SKM-1 treated with dmso at 0.1 percent for 144 hours (cell line): Measurements from ENCODE around the gene TRAPPC8.
"Not testable (repeated sequence)": the region's sequence is repeated elsewhere in the genome, so short reads cannot be mapped to it uniquely, and the experiment has no call there.

Experiments used
- DNase-seq: peaks from one replicate; lab custom pipeline; 2025; ENCODE audit not compliant: unreplicated experiment; lab: John Stamatoyannopoulos, UW

Gene TRAPPC8

DNA sequence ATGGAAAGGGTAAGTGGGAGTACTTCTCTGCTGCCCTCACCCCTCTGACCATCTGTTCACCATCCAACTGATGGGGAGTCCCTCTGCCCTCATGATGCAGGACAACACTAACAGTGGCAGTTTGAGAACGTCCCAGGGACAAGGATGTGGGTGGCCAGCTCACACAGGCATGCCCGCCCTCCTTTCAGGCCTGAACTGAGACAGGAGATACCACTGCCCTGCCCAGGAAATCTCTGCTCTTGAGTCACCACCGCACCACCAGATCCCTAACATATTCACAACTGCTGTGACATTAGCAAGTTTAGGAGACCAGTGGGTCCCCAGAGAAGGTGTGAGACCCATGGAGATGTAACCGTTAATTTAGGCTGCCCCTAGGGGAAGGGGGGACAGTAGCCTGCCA, 66.2 kb downstream of the TRAPPC8 start:
- DNase-seq = no peak

DNA sequence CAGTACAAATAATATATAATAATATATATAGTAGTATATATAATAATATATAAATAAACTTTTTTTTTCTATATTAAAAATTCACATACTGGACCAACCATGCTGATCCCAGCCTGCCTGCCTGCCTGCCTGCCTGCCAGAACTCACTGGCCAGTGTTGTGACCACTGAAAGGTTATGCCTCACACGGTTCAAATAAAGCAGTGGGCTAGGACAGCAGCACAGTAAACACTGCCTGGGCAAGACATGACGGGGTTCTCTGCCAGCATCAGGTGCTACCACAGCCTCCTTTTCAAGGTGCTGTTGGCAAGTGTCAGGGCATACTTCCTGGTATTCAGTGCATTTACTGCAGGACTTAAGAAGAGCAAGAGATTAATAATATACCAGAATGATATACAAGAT, 67.6 kb downstream of the TRAPPC8 start:
- DNase-seq = no peak

DNA sequence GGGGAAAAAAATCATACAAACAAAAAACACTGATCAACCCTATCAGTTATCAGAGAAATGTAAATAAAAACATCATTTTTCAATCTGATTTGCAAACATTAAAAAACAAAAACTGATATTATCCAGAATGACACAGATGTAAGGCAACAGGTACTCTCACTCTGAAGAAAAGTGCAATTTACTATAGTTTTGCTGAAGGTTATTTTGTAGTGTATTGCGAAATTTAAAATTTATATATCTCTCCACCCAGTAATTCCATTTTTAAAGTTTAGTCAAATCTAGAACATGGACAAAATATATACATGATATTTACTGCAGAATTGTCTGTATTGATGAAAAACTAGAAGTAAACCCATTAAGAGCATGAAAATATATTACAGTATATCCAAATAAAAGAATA, 79.8 kb downstream of the TRAPPC8 start:
- DNase-seq = no peak

DNA sequence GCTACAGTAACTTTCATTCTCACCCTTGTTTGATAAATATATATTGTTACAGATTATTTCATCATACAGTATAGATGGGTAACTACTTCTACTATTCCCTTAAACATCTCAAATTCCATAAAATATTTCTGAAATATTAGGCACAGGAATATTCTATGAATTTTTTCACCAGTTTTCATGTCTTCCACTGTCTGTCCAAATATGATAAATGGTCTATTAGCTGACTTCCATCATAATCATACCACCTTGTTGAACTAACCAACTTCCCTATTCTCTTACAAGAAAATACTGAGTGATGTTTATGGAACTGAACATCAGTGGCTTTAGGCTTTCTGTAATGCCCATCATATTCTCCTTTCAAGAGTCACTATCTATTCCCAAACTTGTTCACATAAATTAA, 82.4 kb downstream of the TRAPPC8 start:
- DNase-seq = no peak

DNA sequence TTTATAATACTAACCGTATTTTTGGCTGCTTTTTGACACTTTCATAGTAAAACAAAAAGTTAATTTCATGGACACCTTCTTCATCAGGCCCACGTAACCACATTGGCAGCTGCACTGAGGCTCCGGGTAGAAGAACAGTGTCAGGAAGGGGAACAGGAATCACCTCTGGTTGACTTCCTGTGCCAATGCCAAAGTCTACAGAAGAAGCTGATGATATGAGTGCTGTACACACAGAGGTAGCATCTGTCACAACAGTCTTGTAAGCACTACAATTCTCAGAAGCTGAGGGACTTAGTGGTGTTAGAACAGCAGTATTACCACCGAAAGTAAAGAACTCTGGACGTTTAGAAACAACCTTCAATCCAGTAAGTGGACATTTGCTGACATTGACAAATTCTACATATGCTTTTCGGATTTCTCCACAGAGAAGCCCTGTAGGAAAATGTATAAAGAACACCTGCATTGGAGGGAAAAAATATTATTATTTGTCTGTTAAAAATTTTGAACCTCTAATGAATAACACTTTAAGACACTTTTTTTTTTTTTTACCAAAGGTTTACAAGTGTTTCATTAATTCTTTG, 85.3 kb downstream of the TRAPPC8 start:
- DNase-seq = no peak

DNA sequence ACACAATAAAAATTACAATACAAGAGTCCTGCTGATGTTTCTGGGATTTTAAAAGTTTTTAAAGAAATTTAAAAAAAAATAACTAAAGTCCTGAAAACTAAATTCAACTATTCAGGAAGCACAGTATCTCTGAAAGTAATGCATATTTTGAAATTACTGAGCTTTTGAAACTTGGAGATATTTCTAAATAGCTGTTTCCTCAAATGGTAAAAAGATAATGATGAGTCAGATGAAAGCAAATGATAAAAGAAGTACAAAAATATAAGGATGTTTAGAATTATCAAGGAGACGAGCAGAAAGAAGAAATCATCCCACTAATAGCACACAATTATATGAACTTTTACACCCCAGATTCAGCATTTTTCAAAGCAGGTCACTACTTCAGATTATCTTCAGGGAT, 92.1 kb downstream of the TRAPPC8 start:
- no peak for DNase-seq

DNA sequence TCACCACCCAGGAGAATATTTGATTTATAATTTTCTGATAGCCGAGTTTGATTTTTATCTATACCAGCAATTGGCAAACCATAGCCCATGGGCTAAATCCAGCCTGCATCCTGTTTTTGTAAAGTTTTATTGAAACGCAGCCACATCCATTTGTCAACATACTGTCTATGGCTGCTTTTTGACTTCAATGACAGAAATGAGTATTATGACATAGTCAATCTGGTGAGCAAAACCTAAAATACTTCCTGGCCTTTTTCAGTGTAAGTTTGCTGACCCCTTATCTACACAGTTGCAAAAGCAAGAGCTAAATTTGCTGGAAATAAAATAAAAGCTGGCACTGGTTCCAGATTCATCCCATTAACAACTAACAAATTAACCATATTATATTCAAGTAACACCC, 102.4 kb downstream of the TRAPPC8 start:
- DNase-seq = no peak

DNA sequence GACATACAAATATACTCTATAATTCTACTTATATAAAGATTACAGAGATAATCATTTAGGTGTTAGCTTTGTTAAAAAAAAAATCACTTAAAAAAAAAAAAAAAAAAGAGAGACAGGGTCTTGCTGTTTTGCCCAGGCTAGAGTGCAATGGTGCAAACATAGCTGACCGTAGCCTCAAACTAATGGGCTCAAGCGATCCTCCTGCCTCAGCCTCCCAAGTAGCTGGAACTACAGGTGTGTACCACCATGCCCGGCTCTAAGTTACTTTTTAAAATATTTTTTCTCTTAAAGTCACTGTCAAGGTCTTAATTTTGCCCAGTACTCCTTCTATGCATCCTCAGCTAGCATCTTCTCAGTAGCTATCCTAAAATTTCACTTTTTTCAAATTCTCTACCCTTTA, 105.0 kb downstream of the TRAPPC8 start:
- no peak for DNase-seq

DNA sequence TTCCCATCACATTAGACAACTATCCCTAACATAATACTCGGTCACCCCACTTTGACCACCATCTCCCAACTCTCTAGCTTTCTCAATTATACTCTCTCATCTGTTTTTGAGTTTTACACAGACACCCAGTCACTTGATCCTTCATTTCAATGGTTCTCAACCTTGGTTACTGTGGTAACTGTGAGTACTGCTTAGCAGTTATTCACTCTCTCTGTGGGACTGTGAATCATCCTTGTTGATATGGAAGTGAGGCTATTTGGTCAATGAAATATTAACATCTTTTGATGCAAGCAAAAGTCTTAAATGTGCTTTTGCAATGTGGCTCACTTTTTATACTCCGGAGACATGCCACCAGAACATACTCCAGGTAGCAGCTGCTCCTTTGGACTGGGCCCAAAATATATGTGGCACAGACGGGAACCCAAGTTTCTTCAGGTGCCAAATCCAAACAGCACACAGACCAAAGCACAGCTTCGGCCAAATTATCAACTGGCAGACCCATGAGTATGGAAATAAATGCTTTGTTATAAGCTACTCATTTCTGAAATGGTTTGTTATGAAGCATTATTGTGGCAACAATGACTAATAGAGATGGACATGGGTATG, 107.3 kb downstream of the TRAPPC8 start:
- no peak for DNase-seq

DNA sequence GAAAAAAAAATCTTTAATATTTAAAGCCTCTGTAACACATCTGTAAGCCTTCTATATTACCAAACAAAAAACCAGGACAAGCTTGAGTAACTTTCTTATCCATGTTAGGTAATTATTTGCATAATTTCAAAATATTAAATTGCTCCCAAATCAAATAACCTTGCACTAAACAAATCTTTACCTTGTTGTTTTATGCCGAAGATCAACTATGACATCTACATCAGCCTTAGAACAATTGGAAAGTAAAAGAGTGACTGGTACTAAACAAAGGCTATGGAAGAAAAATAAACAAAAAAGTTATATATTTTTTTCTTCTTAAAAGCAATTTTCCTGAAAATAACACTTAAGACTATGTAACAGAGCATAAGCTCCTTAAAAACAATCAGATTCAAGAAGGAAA, 111.0 kb downstream of the TRAPPC8 start:
- DNase-seq = no peak

DNA sequence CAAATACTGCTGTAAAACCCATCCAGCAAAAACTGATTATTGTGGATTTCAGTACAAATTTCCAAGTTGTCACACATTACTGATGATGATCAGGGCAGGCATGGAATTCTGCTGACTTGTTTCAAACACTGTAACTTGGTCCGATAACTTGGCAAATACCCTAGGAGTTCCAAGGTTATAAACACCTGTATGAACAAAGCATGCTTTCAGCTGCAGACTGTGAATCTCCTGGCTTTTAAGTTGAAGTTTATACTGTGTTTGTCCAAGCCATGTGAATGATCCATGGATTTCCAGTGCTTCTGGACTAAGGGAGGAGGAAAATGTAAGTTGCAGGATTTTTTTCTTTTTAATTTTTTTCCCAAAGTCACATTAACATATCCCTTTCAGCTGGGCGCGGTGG, 112.2 kb downstream of the TRAPPC8 start:
- DNase-seq = no peak

DNA sequence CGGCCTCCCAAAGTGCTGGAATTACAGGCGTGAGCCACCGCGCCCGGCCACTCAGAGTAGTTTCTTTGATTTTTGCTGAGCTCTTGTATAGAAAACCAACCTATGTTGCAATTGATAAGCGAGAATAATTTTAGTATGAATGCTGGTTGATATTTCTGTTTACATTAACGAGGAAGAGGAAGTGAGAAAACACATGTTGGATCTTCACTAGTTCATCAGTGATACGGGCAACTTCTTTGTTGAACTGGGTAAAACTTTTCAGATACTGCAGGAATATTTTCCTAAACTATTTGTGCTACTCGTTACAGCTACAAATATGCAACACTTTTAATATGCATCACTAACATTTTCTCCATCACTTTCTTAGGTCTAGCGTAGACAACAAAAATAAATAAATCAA, 114.3 kb downstream of the TRAPPC8 start:
- no peak for DNase-seq

DNA sequence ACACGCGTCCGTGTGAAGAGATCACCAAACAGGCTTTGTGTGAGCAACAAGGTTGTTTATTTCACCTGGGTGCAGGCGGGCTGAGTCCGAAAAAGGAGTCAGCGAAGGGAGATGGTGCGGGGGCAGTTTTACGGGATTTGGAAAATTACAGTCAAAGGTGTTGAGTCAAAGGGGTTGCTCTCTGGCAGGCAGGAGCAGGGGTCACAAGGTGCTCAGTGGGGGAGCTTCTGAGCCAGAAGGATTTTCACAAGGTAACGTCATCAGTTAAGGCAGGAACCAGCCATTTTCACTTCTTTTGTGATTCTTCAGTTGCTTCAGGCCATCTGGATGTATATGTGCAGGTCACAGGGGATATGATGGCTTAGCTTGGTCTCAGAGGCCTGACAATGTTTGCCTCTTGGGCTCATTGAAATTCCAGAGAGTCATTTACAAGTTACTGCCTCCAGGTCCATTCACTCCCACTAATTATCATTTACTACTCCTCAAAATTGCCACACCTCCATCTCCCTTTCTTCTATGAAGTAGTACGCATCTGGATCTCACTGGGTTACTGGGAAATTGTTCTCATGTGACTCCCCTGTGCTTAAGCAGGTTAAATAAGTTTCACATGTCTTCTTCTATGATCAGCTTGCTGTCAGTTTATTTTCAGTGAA, 116.1 kb downstream of the TRAPPC8 start:
- not testable (repeated sequence) for DNase-seq

DNA sequence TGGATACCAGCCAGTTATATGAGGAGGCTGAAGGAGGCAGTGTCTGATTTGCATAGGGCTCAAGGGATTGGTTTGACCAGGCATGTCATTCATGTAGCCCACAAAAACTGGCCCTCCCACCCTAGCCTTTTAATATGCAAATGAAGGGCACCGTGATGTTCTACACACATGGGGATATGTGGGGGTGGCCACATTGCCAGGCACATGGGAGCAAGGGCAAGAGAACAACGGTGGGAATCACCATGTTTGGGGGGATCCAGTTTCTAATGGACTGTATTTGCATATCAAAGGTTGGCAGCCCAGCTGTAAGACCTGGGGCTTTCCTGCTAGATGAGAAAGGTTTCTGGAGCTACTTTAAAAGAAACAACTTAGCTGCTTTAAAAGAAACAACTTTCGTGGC, 117.2 kb downstream of the TRAPPC8 start:
- DNase-seq = no peak

DNA sequence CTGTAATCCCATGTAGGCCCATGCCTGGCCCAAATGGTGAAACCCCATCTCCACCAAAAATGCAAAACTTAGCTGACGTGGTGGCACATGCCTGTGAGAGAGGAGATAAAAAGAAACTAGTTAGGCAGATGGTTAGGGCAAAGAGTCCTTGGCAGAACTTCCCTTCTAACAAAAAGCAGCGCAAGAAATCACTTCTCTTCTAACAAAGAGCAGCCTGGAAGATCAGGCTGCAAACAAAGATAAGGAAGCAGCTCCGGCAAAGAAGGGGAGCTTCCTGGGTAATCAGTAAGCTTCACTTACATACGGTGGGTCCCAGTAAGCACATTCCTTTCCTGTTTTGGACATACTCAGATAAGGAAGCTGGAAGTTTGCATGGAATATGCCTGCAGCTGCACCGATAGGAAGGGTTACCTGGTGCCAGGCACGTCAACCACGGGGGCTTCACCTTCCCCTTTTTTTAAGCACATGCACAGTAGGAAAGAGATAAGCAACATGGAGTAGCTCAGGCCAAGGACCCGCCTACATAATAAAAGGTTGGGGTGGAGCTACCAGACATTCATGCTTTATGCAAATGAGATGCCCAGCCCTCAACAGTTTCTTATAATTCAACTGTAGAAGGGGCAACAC, 121.3 kb downstream of the TRAPPC8 start:
- DNase-seq = no peak

DNA sequence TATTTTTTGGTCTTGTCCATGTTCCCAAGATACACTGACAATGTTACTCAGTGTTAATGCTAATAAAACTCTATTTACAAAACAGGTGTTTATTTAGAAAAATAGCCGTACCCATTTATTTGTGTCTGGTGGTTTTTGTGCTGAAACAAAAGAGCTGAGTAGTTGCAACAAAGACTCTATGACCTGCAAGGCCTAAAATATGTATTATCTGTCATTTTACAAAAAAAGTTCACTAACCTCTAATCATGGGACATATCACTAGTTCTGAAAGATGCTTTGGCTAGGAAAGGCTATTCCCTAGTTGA, 123.1 kb downstream of the TRAPPC8 start:
- no peak for DNase-seq

DNA sequence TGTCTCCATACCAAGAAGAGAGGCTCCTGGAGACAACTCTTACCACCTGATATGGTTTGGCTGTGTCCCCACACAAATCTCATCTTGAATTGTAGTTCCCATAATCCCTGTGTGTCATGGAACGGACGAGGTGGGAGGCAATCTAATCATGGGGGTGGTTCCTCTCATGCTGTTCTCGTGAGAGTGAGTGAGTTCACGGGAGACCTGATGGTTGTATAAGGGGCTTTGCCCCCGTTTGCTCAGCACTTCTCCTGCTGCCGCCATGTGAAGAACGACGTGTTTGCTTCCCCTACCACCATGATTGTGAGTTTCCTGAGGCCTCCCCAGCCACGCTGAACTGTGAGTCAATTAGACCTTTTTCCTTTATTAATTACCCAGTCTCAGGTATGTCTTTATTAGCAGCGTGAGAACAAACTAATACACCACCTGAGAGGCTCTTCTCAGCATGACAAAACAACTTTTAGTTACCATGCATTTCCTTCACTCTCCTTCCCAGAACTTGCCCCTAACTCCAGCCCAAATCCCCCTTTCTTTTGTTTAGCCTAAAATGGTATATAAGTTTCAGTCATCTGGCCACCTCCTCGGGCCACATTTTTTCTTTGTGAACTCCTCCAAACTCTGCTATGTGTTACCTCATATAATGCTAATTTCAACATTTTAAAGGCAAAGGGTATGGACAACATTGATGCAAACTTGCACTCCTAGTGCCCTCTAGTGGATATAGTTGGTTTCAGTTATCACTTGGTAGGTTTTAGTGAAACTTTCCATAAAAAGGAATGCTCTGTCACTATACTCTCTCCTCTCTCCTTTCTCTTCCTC, 123.6 kb downstream of the TRAPPC8 start:
- peak; percentile 77 for DNase-seq

DNA sequence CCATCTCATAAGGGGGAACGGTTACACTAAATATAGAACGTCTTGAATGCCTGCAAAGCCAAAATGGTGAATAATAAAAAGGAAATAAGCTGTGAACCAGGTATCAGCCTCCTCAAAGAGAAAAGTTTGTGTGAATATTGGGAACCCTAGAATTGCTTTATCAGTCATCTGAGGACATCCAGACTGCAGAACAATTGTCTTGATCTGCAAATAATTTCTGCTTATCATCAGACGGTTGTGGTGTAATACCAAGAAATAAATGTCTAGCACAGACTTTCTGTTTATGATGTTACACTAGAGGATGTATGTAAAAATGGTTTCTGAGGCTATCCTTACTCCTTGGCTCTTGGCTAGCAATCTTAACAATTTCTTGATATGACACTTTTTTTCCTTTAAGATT, 128.8 kb downstream of the TRAPPC8 start:
- DNase-seq = no peak

DNA sequence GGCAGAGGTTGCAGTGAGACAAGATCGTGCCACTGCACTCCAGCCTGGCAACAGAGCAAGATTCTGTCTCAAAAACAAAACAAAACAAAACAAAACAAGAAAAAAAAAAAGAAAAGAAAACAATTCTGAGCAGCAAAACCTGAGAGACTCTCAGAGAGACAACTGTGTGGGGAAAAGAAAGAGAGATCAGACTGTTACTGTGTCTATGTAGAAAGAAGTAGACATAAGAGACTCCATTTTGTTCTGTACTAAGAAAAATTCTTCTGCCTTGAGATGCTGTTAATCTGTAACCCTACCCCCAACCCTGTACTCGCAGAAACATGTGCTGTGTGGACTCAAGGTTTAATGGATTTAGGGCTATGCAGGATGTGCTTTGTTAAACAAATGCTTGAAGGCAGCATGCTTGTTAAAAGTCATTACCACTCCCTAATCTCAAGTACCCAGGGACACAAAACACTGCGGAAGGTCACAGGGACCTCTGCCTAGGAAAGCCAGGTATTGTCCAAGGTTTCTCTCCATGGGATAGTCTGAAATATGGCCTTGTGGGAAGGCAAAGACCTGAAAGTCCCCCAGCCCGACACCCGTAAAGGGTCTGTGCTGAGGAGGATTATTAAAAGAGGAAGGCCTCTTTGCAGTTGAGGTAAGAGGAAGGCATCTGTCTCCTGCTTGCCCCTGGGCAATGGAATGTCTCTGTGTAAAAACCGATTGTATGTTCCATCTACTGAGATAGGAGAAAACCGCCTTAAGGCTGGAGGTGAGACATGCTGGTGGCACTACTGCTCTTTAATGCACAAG, 132.4 kb downstream of the TRAPPC8 start:
- not testable (repeated sequence) for DNase-seq

DNA sequence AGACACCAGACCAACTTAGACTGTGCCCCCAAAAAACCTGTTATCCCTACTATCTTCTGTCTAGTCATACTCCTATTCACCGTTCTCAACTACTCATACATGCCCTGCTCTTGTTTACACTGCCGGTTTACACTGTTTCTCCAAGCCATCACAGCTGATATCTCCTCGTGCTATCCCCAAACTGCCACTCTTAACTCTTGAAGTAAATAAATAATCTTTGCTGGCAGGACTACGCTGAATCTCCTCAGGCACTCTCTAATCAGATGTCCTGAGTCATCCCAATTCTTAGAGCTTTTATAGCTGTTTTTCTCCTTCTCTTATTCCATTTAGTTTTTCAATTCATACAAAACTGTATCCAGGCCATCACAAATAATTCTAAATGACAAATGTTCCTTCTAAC, 133.9 kb downstream of the TRAPPC8 start:
- not testable (repeated sequence) for DNase-seq

DNA sequence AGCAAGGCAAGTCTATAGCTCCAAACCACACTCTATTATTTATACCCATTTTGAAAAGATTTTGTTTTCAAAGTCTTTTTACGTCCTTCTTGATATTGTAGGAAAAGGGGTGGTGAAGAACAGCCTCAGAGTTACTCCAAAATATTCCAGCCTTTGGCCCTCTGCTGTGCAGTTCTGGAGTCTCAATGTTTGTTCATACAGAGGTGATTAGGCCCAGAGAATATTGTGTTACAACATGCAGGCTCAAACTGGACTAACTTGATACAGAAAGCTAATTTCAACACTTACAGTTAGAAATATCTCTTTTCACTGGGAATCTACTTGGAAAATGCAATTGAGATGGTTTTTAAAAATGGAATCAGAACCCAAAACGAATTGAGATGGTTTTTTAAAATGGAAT, 141.8 kb downstream of the TRAPPC8 start:
- no peak for DNase-seq
